Measurements from ENCODE around the gene DGKH. TPM values are rescaled to one million over a fixed set of nuclear protein-coding genes. Genes with fewer than 3 reads are reported as not detected.

Gene DGKH
- total and polyA plus RNA-seq, 2 donors (not counting 1 experiment from before 2014, with no cell fraction given) = 0.06 to 0.67 TPM

DNA sequence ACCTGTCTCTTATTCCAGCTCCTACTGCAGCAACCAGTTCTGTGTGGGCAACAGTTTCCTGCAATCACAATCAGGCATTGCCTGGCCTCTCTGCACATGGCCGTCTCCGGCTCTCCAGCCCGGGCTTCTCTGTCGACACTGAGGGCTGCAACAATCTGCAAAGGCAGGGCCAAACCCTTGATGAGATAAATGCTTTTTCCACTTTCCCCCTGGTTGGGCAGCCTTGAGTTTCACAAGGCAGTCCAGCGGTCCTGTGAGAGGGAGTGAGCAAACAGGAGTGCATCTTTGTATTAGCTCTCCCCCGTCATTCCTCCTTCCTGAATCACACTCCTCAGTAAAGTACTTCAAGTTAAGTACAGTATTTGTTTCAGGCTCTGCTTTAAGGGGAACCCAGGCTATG is 46.9 kb upstream of the DGKH start:
- 70% methylated on average over 4 of the region's 6 CpGs for WGBS (ENCODE audit: insufficient coverage)
- Mint-ChIP-seq H3K27ac (no peak overlapping the region), H3K9me3 (ENCODE audit: insufficient read depth) (no peaks in the 10 kb centered on the region), H3K4me1 (no peaks in the 10 kb centered on the region), H3K27me3 (peaks cover 9% of the 10 kb centered on the region), H3K4me3 (no peak overlapping the region)
- no peaks in the 10 kb centered on the region for H3K9me3 ChIP-seq (ENCODE audit: control extremely low read depth in 1 of 3, control insufficient read depth in 2 of 3, insufficient read depth in 1 of 3, low read length in 2 of 3)
- intact Hi-C loops (cut with micrococcal nuclease) = no loop called here
- no peaks in the 10 kb centered on the region for H3K4me1 ChIP-seq (ENCODE audit: control insufficient read depth in 2 of 2, insufficient read depth in 2 of 2, low read length in 2 of 2)
- ChIA-PET POLR2A (no interaction called here), CTCF (no interaction called here)
- no peak for TF ChIP-seq EZH2 (IDR thresholded peaks at IDR 0.05; ENCODE audit: borderline replicate concordance, insufficient read depth, low read depth, low read length, poor library complexity, severe bottlenecking)
- TF ChIP-seq, protein P1, sequence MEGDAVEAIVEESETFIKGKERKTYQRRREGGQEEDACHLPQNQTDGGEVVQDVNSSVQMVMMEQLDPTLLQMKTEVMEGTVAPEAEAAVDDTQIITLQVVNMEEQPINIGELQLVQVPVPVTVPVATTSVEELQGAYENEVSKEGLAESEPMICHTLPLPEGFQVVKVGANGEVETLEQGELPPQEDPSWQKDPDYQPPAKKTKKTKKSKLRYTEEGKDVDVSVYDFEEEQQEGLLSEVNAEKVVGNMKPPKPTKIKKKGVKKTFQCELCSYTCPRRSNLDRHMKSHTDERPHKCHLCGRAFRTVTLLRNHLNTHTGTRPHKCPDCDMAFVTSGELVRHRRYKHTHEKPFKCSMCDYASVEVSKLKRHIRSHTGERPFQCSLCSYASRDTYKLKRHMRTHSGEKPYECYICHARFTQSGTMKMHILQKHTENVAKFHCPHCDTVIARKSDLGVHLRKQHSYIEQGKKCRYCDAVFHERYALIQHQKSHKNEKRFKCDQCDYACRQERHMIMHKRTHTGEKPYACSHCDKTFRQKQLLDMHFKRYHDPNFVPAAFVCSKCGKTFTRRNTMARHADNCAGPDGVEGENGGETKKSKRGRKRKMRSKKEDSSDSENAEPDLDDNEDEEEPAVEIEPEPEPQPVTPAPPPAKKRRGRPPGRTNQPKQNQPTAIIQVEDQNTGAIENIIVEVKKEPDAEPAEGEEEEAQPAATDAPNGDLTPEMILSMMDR (IDR thresholded peaks at IDR 0.05) = no peak
- H3K79me2 ChIP-seq (ENCODE audit: control insufficient read depth, insufficient read depth, low read length) = no peaks in the 10 kb centered on the region
- no peak overlapping the region for H3K4me3 ChIP-seq (ENCODE audit: control extremely low read depth in 1 of 5, extremely low read depth in 1 of 5, insufficient read depth in 1 of 5, low read depth in 2 of 5, low read length in 4 of 5)
- H3K36me3 ChIP-seq (replicated peaks in 1 of 2; ENCODE audit: control extremely low read depth in 1 of 2, control insufficient read depth in 1 of 2, extremely low read depth in 1 of 2, insufficient read depth in 2 of 2, low read length in 1 of 2) = no peaks in the 10 kb centered on the region
- ATAC-seq (ENCODE audit: low read depth) (no peak), DNase-seq (no peak)
- H4K20me1 ChIP-seq (ENCODE audit: control insufficient read depth, insufficient read depth, low read length, poor library complexity, severe bottlenecking) = no peaks in the 10 kb centered on the region
- peaks cover 0 to 4% (median 0%) of the 10 kb centered on the region in 4 experiments for H3K27me3 ChIP-seq (replicated peaks in 1 of 4; ENCODE audit: control extremely low read depth in 1 of 4, control insufficient read depth in 3 of 4, insufficient read depth in 4 of 4, low read length in 3 of 4)
- no peak overlapping the region for H3K4me2 ChIP-seq (replicated peaks; ENCODE audit: low read depth, low read length, poor library complexity, severe bottlenecking)
- H3K9ac ChIP-seq (ENCODE audit: low read length) = no peak overlapping the region
- H2AFZ ChIP-seq (ENCODE audit: insufficient read depth, low read depth, low read length, poor library complexity, severe bottlenecking) = no peak overlapping the region
- H3K27ac ChIP-seq (ENCODE audit: low read length in 2 of 2) = no peak overlapping the region

- ATAC-seq (ENCODE audit: low read depth) = no peak
- Histone ChIP-seq H2AFZ (ENCODE audit: insufficient read depth, low read depth, low read length, poor library complexity, severe bottlenecking) (no peak overlapping the region), H3K4me3 (ENCODE audit: control extremely low read depth in 1 of 5, extremely low read depth in 1 of 5, insufficient read depth in 1 of 5, low read depth in 2 of 5, low read length in 4 of 5) (no peak overlapping the region)
Observed at GRCh38 chr13:42002066-42002465, 46.4 kb upstream of the DGKH start.

More at GRCh38 chr13:42002066-42002465, 46.4 kb upstream of the DGKH start:
- no peak for DNase-seq
- ChIA-PET CTCF (no interaction called here), POLR2A (no interaction called here)
- Histone ChIP-seq H3K27ac (ENCODE audit: low read length in 2 of 2) (no peak overlapping the region), H3K4me1 (ENCODE audit: control insufficient read depth in 2 of 2, insufficient read depth in 2 of 2, low read length in 2 of 2) (no peaks in the 10 kb centered on the region), H3K9ac (ENCODE audit: low read length) (no peak overlapping the region), H3K9me3 (ENCODE audit: control extremely low read depth in 1 of 3, control insufficient read depth in 2 of 3, insufficient read depth in 1 of 3, low read length in 2 of 3) (no peaks in the 10 kb centered on the region), H4K20me1 (ENCODE audit: control insufficient read depth, insufficient read depth, low read length, poor library complexity, severe bottlenecking) (no peaks in the 10 kb centered on the region), H3K79me2 (ENCODE audit: control insufficient read depth, insufficient read depth, low read length) (no peaks in the 10 kb centered on the region), H3K36me3 (replicated peaks in 1 of 2; ENCODE audit: control extremely low read depth in 1 of 2, control insufficient read depth in 1 of 2, extremely low read depth in 1 of 2, insufficient read depth in 2 of 2, low read length in 1 of 2) (no peaks in the 10 kb centered on the region), H3K4me2 (replicated peaks; ENCODE audit: low read depth, low read length, poor library complexity, severe bottlenecking) (no peak overlapping the region), H3K27me3 (replicated peaks in 1 of 4; ENCODE audit: control extremely low read depth in 1 of 4, control insufficient read depth in 3 of 4, insufficient read depth in 4 of 4, low read length in 3 of 4) (peaks cover 0 to 4% (median 0%) of the 10 kb centered on the region in 4 experiments)
- no peak overlapping the region for H3K4me3 Mint-ChIP-seq
- H3K27ac Mint-ChIP-seq = no peak overlapping the region
- H3K27me3 Mint-ChIP-seq = peaks cover 9% of the 10 kb centered on the region
- TF ChIP-seq, protein P1 (IDR thresholded peaks at IDR 0.05) = no peak
- TF ChIP-seq EZH2 (IDR thresholded peaks at IDR 0.05; ENCODE audit: borderline replicate concordance, insufficient read depth, low read depth, low read length, poor library complexity, severe bottlenecking) = no peak
- H3K4me1 Mint-ChIP-seq = no peaks in the 10 kb centered on the region
- WGBS (ENCODE audit: insufficient coverage) = no CpG with 5 or more reads among the region's 2 CpGs
- intact Hi-C loops (cut with micrococcal nuclease) = no loop called here
- no peaks in the 10 kb centered on the region for H3K9me3 Mint-ChIP-seq (ENCODE audit: insufficient read depth)

Measured in B cell (primary cell).